Adipose tissue (tissue), 3 donors: ENCODE measurements around the gene OBSCN. TPM values are rescaled to one million over a fixed set of nuclear protein-coding genes. Genes with fewer than 3 reads are reported as not detected.

Source experiments
- H3K27ac ChIP-seq: one replicate; pipeline ENCODE4 v1.5.1; 2013; ENCODE audit warnings: low read depth, low read length
- WGBS, 3 donors: extraction: QIAGEN DNeasy Blood & Tissue Kit; methylation state at CpG; one replicate each; pipeline ENCODE4 v1.1.7; 2013; 5-methylcytosine and 5-hydroxymethylcytosine counted together
- polyA plus RNA-seq, 3 donors: library from polyadenylated mRNA; stranded (reverse); fragments of 200-250 nt; gene quantifications; one replicate each; pipeline ENCODE4 v1.2.3, GENCODE V29; 2013
- donor health status: healthy with polysubstance abuse.
- donor health status: Bipolar disorder and iron deficiency.
- donor health status: healthy.

Gene OBSCN
- polyA plus RNA-seq, 3 donors = 3.0 to 7.9 (median 3.2) TPM

DNA sequence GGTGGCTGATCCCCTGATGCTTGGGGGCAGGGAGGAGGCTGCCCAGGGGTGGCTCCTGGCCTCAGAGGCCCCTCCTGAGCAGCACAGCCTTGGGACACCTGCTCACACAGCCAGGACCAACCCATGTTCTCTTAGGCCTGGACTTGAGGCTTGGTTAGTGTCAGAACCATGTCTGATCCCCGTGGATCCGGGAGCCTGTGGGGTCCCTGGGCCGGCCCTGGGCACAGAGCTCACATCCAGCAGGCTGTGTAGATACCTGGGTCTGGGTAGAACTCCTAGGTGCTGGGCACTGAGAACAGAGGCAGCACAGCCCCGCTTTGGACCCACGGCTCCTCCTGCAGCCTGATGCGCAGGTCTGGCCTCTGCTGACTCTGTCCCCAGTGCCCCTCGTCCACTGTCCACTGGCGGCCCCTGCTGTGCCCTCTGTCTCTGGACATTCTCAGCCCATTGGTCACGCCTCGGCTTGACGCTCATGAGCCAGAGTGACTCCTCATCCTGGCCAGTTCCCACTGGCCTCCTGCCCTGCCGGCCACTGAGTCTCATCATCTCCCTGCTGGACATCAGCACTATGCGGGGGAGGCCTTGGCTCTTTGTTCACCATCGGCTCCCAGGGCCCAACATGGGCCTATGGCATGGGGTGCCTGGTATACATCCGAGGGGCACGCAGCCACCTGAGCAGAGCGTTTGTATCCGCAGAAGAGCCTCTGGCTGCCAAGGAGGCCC lies 128.6 kb downstream of the OBSCN start:
- H3K27ac ChIP-seq = no peak overlapping the region
- 82 to 87% (median 87%) methylated on average over 17 to 18 of the region's 18 CpGs for WGBS, 3 donors

DNA sequence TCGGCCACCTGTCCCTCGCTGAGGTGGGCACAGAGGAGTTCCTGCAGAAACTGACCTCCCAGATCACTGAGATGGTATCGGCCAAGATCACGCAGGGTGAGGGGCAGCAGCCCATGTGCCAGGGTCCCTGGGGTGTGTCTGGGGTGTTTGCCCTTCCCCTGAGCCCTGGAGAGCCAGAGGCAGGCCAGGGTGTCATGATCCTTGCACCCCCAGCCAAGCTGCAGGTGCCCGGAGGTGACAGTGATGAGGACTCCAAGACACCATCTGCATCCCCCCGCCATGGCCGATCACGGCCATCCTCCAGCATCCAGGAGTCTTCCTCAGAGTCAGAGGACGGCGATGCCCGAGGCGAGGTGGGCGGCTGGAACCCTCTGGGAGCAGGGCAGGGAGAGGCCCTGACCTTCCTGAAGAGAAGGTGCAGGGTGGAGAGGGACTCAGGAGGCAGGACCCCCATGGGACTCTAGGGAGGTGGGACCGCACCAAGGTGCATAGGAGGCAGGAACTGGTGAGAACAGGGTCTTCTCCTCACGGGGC lies 129.3 kb downstream of the OBSCN start:
- H3K27ac ChIP-seq = no peak overlapping the region
- WGBS, 3 donors = 94 to 95% (median 94%) methylated on average over 15 of the region's 15 CpGs

DNA sequence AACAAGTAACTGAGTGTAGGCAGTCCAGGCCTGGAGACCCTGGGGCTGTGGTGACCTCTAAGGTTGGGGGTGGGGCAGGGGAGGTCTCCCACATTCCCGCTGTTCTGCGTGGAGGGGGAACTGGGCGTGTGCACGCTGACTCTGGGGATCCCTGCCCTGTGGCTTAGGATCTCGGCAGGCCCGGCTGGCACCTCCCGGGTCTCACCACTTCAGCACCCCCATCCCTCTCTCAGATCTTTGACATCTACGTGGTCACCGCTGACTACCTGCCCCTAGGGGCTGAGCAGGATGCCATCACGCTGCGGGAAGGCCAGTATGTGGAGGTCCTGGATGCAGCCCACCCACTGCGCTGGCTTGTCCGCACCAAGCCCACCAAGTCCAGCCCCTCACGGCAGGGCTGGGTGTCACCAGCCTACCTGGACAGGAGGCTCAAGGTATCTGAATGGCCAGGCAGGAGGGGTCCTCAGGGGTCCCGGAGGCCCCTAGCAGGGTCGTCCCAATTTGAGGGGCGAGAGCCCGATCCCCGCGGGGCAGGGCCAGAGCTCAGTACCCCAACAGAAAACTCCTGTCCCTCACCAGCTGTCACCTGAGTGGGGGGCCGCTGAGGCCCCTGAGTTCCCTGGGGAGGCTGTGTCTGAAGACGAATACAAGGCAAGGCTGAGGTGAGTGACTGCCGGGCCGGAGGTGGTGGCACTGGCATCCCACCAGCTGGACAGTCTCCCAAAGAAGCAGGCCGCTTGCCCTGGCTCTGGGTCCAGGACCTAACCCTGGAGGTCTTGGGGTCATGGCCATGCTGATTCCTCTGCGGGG lies 130.1 kb downstream of the OBSCN start:
- 92 to 93% (median 93%) methylated on average over 25 to 26 of the region's 26 CpGs for WGBS, 3 donors
- H3K27ac ChIP-seq = no peak overlapping the region

DNA sequence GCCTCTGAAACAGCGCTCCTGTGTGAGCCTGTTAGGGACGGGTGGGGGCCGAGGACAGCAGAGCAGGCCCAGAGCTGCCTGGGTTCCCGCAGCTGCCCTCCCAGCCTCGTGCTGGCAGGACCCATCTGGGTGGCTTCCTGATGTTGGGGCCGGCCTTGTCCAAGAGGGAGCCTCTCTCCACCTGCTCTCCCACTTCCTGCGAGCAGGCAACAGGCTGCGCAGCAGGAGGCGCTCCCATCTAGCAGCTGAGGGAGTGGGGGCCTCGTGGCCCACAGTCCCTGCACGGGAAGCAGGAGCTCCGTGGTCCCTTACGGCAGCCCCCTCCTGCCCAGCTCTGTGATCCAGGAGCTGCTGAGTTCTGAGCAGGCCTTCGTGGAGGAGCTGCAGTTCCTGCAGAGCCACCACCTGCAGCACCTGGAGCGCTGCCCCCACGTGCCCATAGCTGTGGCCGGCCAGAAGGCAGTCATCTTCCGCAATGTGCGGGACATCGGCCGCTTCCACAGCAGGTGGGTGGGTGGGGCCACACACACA lies 130.7 kb downstream of the OBSCN start:
- WGBS, 3 donors = 87 to 93% (median 91%) methylated on average over 19 to 21 of the region's 21 CpGs
- H3K27ac ChIP-seq = no peak overlapping the region

DNA sequence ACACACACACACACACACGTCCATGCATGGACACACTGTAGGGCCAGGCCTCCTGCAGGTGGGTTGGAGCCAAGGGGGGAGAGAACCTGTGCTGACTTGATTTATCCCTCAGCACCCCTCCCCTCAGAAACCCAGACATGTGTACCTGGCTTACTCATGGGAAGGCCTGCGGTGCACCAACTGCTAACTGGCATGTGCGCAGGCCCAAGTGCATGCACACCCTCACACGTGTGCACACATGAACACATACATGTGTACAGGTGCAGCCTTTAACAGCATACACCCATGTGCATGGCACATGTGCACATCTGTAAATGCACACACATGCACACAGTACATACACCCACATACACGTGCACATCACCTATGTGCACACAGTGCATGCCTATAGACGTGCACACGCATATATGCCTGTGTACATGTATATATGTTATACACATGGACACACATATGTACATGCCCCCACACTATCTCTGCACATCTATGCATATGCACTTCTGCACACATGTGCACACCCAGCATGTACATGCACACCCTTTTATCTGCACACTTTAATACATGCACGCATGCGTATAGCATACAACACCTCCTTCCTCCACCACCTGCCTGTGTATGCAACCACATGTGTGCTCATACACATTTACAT lies 131.3 kb downstream of the OBSCN start:
- 86 to 95% (median 91%) methylated on average over 9 of the region's 9 CpGs for WGBS, 3 donors

DNA sequence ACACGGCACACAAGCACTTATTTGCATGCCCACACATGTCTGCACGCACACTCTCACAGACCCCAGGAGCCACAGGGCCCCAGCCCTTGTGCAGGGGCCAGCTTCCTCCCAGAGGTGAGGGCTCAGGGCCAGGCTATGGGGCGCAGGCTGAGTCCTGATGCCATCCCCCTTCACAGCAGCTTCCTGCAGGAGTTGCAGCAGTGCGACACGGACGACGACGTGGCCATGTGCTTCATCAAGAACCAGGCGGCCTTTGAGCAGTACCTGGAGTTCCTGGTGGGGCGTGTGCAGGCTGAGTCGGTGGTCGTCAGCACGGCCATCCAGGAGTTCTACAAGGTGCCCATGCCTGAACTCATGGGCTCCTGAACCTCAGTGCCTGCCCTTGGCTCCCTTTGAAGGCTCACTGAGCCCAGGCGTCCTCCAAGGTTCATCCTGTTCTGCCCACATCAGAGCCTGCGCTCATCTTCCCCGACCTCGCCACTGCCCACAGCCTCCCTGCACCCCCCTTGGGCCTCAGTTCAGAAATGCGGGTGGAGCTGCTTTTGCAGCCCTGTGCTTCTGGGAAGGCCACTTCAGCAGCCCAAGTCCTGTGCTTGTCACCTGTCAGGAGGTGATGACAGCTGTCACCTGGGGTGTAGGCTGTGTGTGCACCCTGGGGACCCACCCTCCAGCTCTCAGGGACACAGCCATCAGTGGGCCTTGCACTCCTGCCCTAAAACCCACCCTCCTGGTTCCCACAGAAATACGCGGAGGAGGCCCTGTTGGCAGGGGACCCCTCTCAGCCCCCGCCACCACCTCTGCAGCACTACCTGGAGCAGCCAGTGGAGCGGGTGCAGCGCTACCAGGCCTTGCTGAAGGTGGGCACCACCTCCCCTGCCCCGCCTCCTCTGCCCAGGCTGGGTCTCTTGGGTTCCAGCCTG lies 132.2 kb downstream of the OBSCN start:
- WGBS, 3 donors = 90 to 92% (median 90%) methylated on average over 23 to 24 of the region's 24 CpGs
- no peak overlapping the region for H3K27ac ChIP-seq

More for the DNA sequence above, 131.3 kb downstream of the OBSCN start:
- H3K27ac ChIP-seq = no peak overlapping the region

DNA sequence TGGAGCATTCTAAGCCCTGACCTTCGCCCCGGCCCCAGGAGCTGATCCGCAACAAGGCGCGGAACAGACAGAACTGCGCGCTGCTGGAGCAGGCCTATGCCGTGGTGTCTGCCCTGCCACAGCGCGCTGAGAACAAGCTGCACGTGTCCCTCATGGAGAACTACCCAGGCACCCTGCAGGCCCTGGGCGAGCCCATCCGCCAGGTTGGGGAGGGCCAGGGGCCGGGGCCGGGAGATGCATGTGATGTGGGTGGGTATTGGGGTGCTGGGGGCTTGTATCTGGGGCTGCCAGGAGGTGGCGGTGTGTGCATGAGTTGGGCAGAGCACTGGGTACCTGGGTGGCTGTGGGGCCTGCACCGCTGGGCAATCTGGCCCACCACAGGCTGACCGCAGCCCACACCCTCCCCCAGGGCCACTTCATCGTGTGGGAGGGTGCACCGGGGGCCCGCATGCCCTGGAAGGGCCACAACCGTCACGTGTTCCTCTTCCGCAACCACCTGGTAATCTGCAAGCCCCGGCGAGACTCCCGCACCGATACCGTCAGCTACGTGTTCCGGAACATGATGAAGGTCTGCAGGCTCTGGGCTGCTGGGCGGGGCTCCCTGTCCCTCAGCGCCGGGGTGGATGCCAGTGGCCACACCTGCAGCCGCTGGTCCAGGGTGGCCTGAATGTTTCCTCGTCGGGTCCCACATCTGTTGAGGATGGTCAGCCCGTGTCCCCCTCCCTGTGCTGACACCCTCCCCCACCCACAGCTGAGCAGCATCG lies 133.0 kb downstream of the OBSCN start:
- 88 to 90% (median 89%) methylated on average over 39 of the region's 39 CpGs for WGBS, 3 donors
- H3K27ac ChIP-seq = no peak overlapping the region

DNA sequence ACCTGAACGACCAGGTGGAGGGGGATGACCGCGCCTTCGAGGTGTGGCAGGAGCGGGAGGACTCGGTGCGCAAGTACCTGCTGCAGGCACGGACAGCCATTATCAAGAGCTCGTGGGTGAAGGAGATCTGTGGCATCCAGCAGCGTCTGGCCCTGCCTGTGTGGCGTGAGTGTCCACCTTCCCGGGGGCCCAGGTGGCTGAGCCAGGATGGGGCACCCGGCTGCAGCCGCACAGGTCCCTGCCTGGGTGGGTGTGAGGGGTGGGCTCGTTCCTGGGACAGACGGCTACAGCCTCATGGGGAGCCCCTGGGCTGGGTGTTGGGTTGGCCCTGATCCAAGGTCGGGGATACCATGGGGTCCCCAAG lies 133.6 kb downstream of the OBSCN start:
- WGBS, 3 donors = 90 to 94% (median 91%) methylated on average over 17 of the region's 17 CpGs
- no peak overlapping the region for H3K27ac ChIP-seq

DNA sequence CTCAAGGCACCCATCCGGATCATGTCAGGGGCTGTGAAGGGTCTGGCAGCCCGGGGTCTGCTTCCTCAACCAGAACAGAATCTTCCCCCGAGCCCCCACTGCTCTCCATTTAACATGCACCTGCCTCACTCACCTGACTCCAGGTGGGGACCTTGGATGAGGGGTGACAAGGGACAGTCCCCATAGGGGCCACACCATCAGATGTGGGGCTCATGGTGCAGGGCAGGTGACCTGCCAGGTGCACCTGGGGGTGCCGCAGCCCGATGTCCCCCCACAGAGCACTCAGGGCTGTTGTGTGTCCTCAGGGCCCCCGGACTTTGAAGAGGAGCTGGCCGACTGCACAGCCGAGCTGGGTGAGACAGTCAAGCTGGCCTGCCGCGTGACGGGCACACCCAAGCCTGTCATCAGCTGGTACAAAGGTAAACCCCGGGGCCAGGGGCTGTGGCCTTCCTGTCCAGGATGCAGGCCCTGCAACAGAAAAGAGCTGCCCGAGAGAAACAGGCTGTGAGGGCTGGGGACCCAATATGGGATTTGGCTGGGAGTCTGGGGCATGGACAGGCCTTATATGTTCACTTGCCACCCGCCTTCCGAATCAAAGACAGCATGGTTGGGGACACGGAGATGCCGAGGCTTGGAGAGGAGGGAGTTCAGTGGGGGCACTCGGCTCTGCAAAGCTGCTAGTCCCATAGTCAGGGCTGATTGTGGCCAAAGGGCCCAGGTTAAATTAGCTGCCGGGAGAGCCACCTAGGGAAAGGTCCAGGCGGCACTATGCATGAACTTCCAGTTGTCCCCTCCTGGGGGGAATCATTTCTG lies 134.2 kb downstream of the OBSCN start:
- no peak overlapping the region for H3K27ac ChIP-seq
- 90 to 93% (median 91%) methylated on average over 20 of the region's 20 CpGs for WGBS, 3 donors

DNA sequence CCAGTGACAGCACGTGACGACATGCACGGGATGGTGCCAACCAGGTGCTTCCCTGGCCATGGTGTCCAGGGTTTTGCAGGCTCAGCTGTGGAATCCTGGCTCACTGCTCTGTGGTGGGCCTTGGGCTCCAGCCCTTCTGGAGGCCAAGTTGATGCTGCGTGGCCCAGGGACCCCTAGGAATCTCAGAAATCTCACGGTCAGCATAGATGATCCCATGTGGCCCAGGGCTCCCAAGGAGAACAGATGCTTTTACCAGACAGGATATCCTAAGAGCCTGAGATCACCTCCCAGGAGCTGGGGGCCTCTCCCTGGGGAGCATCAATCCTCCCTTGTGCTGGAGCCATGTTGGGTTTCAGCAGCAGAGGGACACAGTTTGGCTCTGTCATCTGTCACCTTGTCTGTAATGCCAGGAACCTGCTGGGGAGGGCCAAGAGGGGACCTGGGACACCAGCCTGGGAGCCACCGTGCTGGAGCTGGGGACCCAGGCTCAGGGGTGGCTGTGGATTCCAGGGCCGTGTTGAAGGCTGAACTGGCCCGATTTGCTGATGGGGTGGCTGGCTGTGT lies 134.9 kb downstream of the OBSCN start:
- 87 to 91% (median 87%) methylated on average over 8 of the region's 8 CpGs for WGBS, 3 donors
- no peak overlapping the region for H3K27ac ChIP-seq

DNA sequence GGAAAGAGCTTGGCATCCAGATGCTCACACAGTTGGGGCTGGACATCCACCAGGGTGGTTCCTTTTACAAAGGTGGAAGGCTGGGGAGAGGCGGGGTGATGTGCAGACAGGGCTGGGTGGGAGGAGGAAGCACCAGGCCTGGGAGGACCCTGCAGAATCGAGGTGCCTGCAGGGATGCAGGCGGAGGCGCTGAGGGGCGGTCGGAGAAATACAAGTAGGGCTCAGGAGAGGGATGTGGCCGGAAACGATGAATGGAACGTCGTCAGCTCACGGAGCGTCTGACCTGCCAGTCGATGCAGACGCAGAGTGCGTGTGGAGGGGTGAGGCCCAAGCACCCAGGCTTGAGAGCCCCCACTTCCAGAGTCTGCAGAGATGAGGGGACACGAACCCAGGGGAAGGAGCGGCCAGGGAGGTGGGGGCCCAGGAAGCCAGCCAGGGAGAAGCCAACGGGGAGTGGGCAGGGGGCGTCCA lies 135.4 kb downstream of the OBSCN start:
- 93 to 96% (median 94%) methylated on average over 19 of the region's 19 CpGs for WGBS, 3 donors

DNA sequence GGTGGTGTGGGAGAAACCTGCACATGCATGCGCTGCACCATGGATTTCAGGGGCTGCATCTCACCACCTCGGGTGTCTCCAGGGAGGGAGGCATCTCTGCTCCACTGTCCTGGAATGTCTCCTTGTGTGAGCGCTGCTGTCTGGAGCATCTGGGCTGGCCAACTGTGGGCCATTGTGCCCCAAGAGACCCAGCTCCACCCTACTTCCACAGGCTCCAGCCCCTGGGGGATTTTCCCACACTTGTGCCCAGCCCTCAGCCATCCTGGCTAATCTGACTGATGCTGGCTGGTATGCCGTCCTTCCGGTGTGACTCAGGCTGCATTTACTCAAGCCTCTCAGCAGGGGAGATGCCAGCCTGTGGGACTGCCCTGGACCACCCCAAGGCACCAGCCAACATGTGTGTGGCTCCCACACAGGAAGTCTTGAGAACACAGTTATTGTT lies 136.8 kb downstream of the OBSCN start:
- H3K27ac ChIP-seq = no peak overlapping the region
- WGBS, 3 donors = 84 to 93% (median 89%) methylated on average over 5 of the region's 5 CpGs

More for the DNA sequence above, 135.4 kb downstream of the OBSCN start:
- H3K27ac ChIP-seq = no peak overlapping the region

DNA sequence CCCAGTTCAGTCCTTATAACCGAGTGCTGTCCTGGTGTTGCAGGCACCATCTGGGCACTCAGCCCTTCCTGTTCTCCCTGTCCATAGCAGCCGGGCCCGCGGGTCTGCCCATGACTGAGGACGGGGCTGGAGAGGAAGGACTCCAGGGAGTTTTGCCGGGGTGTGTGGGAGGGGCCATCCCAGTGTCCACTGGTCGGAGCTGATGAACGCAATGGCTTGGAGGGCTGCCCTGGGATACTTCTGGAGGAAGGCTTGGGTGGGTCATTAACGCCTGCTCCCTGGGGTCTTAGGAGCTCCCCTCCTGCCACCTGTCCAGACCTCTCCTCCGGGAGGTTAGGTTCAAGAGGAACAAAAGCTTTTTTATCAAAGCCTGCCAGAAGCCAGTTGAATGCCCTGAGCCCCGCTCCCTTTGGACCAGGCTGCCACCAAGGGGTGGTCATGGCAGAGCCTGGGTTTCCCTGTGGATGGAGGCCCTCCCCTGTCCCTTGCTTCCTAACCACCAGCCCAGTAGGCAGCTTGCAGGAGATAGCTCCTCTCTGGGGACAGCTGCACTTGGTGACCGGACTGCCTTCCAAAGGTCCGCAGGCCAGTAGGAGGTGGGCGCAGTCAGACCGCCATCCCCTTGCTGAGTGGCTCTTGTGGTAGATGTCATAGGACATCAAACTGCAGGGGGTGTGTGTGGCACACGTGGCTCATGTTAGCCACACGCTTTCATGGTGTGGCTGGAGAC lies 137.5 kb downstream of the OBSCN start:
- WGBS, 3 donors = 88 to 89% (median 88%) methylated on average over 17 of the region's 17 CpGs
- H3K27ac ChIP-seq = no peak overlapping the region

DNA sequence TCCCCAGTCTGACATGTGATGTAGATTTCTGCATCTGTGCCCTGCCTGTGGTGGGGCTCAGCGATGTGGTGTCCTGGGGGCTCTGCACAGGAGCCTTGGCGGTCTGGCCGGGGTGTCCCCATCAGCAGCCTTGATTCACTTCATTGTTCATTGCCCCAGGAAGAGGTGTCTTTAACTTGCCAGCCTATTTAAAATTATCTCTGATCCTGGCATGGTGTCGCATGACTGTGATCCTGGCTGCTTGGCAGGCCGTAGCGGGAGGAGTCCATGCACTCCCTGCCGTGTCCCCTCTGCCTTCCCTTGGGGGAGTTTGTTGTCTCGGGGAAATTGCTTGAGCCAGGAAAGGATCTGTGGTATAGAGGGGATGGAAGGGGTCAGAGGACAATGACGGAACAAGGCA lies 138.9 kb downstream of the OBSCN start:
- WGBS, 3 donors = 82 to 86% (median 86%) methylated on average over 9 of the region's 9 CpGs
- no peak overlapping the region for H3K27ac ChIP-seq

DNA sequence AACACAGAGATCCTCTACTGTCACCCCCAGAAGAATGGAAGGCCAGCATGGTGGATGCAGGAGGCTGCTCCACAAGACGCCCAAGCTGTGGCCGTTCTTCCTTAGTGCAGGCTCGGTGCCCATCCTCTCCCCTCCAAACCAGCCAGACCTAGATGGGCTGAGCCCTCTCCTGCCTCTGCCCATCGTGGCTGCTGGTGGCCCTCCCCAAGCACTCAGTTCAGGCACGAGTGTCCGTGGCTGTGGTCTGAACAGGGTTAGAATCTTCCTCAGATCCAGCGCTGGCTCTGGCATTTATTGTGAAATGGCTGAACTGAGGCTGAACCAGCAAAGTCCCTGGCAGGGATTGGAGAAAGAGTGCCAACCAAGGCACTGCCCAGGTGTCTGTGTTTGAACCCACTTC lies 139.3 kb downstream of the OBSCN start:
- WGBS, 3 donors = 66 to 87% (median 85%) methylated on average over 7 of the region's 7 CpGs
- no peak overlapping the region for H3K27ac ChIP-seq
